NCI-H1048 (cell line): Measurements from ENCODE around the gene EIF3B.
"Not testable (repeated sequence)": the region's sequence is repeated elsewhere in the genome, so short reads cannot be mapped to it uniquely, and the experiment has no call there.

Experiments used
- DNase-seq: peaks from one replicate; lab custom pipeline; 2025; lab: John Stamatoyannopoulos, UW

EIF3B gene

DNA sequence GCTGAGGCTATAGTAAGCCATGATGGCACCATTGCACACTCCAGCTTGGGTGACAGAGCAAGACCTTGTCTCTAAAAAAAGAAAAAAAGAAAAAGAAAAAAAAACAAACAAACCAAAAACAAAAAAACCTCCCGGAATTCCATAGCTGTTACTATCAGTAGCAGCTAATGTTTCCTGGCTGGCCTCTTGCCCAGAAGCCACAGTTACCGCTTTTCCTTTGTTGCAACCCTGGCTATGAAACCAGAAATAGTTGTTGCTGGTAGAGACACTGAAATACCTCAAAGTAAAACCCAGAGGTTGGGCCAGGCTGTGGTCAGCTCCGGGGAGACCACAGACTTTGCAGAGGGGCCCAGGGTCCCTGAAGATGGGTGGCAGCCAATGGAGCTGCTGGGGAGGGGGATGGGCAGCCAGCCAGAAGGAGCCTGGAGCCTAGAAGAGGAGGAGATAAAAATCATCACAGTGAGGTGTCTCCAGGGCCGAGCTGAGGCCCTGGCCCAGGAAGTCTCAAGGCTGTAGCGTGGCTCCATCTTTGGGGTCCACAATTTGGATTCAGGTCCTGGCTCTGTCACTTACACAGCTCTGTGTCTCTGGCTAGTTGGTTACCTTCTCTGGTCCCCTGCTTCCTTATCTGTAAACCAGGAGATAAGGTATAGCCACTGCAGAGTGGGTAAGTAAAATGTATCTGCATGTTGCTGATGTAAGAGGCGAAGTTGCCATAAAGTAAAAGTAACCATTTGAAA, 45.4 kb downstream of the EIF3B start:
- no peak for DNase-seq

GRCh38 chr7:2402687-2403013, 48.0 kb downstream of the EIF3B start:
- DNase-seq, result no peak

- DNase-seq, result peak; percentile 90
These were observed 48.5 kb downstream of the EIF3B start, which contains the start of gene CHST12 for GRCh38 chr7:2403014-2403717. Gene CHST12, plus strand, starts transcription at chr7:2403611. Its CDS starts 29,029 bp downstream, at chr7:2432640.

- DNase-seq, result no peak
These were observed 49.4 kb downstream of the EIF3B start for GRCh38 chr7:2403718-2404648.

DNA sequence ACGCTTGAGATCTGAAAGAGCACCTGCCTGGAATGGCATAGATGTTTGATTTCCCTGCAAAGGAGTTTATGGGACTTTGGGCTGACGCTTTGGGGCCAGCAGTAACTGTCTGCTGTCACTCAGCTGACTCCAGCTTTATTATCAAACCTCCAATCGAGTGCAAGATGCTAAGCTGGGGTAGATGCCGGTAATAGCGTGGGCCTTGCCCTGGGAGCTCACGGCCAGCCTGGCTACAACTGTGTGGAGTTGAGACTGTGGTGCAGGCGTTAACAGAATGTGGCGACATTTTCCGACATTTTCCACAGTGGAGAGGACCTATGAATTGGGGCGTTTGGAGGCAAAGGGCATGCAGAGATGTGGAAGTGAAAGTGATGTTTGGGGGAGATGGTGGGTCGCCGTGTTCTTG, 50.1 kb downstream of the EIF3B start:
- DNase-seq, result no peak

- DNase-seq, result no peak
These were observed 50.6 kb downstream of the EIF3B start for GRCh38 chr7:2405201-2405600.

GRCh38 chr7:2405601-2406345, 51.1 kb downstream of the EIF3B start:
- no peak for DNase-seq

- DNase-seq, result no peak
These were observed 55.3 kb downstream of the EIF3B start for GRCh38 chr7:2409745-2410414.

- no peak for DNase-seq
These were observed 56.4 kb downstream of the EIF3B start for GRCh38 chr7:2411049-2411448.

GRCh38 chr7:2411815-2412586, 57.4 kb downstream of the EIF3B start:
- no peak for DNase-seq

DNA sequence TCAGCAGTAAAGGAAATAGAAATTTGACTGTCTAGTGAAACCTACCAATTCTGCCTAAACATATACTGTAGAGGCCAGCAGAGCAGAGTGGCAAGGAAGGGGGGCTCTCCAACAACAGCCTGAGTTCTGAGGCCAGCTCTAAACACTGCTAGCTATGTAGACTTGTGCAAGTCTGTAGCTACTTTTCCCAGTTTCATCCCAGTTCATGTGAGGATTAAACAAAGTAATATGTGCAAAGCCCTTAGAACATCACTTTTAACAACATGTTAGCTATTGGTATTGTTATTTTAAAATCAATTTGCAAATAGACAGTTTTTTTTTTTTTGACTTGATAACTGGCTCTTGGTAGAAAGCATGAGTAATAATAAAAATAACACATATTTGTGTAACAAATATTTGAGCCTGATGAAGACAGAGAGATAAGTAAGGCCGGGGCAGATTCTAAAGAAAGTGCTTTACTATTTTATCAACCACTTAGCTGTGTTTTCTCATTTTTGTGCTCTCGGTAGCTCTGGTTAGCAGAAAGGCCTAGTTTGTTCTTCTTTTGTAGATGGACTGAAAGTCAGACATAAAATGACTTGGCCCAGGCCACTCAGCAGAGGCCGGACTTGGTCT, 58.1 kb downstream of the EIF3B start:
- no peak for DNase-seq

DNA sequence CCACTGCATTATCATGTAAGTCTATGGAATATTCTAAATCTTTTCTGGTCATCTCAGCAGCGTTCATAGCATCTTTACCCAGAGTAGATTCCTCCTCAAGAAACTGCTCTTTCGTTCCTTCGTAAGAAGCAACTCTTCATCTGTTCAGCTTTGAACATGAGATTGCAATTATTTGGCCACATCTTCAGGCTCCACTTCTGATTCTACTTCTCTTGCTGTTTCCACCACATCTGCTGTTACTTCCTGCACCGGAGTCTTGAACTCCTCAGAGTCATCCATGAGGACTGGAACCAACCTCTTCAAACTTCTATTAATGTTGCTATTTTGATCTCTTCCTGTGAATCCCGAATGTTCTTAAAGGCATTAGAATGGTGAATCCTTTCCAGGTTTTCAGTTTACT, 61.4 kb downstream of the EIF3B start:
- DNase-seq, result no peak

DNA sequence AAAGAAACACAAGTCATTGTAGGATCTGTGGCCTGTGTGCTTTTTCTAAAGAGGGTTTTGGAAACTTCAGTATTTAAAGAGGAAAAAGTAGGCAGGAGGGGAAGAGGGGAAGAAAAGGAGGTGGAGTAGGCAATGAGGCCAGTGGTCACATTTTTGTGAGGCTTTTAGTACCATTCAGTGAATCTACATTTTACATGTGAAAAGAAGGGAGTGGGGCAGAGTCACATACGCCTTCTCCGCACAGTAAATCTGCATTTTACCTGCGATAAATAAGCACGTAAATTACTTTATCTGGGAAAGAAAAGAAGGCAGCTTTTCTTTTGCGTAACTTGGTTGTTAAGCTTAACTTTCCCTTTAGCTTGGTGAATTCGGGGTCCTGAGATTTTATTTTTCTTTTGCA, 62.0 kb downstream of the EIF3B start:
- no peak for DNase-seq

- not testable (repeated sequence) for DNase-seq
These were observed 62.6 kb downstream of the EIF3B start for GRCh38 chr7:2417178-2417577.

DNA sequence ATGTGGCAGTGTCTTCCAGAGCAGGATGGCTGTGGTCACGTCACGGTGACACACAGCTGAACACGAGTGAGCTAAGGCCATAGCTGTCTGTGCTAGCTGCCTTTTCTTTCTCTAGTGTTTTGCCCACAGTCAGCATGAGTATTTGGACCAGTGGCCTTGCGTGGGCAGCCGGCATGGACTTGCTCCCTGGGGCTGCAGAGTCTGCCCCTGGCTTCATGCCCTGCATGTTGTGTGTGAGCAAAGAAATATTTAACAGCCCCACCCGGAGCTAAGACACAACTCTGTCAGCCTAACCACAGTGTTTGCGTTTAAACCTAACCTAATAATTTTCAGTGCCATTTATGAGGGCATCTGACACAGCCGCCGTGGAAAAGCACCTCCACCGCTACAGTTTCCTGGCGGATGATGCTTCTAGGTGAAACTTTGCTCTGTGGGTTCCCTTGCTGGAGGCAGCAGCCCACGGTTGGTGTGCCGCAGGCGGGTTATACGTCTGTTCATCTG, 63.4 kb downstream of the EIF3B start:
- no peak for DNase-seq

DNA sequence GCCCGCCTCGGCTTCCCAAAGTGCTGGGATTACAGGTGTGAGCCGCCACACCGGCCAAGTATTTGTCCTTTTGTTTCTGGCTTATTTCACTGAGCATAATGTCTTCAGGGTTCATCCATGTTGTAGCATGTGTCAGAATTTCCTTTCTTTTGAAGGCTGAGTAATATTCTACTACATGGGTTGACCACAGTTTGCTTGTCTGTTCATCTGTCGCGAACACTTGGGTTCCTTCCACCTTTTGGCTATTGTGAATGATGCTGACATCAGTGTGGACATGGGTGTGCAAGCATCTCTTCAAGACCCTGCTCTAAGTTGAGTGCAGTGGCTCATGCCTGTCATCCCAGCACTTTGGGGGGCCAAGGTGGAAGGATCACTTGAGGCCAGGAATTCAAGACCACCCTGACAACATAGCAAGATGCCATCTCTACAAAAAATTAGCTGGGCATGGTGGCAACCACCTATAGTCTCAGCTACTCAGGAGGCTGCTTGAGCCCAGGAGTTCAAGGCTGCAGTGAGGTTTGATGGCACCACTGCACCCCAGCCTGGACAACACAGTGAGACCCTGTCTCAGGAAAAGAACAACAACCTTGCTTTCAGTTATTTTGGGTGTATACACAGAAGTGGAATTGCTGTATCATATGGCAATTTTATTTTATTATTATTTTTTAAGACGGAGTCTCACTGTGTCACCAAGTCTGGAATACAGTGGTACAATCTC, 65.7 kb downstream of the EIF3B start:
- no peak for DNase-seq

DNA sequence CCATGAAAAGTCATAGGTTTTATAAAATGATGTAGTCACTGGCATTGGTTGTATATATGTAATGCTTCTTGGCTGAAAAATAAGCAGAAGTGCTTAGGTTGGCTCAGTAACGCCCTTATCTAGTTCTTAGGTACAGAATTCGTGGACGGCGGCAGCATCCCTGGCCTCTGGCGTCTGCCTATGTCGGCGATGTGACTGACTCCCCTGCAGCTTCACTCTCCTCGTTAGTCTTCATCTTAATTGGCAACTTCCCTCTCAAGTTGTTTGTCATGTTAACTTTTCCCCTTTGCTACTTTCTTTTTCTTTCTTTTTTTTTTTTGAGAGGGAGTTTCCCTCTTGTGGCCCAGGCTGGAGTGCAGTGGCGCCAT, 67.3 kb downstream of the EIF3B start:
- no peak for DNase-seq

DNA sequence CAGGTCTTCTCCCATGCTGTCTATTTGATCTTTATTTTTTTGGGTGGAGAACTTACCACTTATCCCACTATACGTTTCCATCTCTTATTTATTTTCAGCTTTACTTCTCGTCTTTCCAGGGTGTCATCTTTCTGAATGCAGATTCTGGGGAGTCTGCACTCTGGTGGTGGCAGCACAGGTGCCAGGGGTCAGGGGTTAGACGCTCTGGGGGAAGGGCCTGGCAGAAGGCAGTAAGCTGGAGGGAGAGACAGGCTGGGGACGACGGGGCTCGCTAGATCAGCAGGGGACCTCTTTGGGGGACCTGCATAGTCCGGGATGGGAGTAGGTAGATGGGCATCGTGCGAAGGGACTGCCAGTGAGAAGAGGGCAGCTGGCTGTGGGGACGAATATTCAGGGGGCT, 71.1 kb downstream of the EIF3B start:
- DNase-seq, result no peak
